HPDE6-E6E7 (cell line): ENCODE data around the gene TMUB1.

Experiments
- DNase-seq: peaks from one replicate; pipeline ENCODE4 v3.0.0; 2011; ENCODE audit warnings: missing footprints; ENCODE audit errors: extremely low spot score

Gene TMUB1, protein sequence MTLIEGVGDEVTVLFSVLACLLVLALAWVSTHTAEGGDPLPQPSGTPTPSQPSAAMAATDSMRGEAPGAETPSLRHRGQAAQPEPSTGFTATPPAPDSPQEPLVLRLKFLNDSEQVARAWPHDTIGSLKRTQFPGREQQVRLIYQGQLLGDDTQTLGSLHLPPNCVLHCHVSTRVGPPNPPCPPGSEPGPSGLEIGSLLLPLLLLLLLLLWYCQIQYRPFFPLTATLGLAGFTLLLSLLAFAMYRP

DNA sequence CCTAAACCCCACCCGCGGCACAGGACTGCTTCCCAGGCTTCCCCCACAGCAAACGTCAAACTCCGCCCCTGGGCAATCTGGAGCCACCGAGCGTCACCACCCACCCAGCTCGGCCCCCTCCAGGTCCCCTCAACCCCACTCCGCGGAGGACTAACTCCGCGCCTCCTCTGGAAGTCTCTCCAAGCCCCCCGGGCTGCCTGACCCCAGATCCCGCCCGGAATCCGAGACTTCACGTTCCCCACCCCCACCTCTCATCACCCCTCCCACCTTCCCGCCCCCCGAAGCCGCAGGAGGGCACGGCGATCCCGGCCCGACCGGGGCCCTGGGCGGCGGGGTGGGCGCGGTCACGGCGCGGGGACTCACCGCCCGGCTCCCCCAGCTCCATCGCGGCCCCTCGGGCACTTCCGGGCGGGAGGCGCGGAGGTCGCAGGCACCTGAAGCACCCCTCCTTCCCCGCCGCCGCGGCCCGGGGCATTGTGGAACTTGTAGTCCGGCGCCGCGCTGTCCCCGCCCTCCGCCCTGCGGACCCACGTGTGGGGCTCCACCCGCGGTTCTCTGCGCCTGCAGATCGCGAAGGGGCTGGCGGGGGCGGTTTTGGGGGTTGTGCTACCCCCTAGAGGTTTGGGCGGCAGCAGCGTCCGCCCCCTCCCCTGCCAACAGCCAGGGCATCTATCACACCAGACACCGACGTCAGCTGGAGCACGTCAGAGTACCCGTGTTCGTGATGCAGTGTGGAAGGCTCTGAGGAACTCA is at the start of gene TMUB1:
TMUB1 (minus strand) TSS at position 423 of the 753 bp plus-strand sequence. CDS start 930 bp downstream, outside the sequence.
- no peak for DNase-seq

DNA sequence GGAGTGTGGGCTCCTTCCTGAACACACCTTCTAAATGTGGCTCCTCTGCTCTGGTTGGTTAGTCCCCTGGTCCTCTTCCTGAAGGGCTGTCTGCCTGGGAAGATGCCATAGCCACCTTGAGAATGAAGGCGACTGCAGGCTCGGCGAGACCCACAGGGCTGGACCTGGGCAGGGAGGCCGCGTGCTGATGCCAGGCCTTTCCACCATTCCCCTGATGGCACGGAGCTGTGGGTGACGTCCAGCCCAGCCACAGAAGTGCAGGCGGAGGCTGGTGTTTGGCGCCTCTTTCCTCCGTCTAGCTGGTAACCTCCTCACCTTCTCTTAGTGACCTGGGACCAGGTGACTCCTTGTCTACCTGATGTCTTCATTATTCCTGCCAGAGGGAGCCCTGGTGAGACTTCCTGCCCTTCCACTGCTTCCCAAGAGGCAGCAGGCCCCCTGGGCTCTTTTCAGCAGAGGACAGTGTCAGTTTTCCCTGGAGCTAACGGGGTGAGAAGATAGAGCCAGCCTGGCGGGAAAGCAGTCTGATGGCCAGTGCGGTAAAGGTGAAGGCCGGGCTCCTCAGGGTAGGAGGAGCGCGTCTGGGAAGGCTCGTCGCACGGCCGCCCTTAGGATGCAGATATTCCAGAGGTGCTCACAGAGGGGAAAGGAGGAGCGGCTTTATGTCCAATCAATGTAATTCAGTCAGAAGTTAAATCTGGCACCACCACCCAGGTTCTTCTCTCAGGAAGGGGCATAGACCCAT is 49.3 kb upstream of the TMUB1 start:
- DNase-seq, result no peak

DNA sequence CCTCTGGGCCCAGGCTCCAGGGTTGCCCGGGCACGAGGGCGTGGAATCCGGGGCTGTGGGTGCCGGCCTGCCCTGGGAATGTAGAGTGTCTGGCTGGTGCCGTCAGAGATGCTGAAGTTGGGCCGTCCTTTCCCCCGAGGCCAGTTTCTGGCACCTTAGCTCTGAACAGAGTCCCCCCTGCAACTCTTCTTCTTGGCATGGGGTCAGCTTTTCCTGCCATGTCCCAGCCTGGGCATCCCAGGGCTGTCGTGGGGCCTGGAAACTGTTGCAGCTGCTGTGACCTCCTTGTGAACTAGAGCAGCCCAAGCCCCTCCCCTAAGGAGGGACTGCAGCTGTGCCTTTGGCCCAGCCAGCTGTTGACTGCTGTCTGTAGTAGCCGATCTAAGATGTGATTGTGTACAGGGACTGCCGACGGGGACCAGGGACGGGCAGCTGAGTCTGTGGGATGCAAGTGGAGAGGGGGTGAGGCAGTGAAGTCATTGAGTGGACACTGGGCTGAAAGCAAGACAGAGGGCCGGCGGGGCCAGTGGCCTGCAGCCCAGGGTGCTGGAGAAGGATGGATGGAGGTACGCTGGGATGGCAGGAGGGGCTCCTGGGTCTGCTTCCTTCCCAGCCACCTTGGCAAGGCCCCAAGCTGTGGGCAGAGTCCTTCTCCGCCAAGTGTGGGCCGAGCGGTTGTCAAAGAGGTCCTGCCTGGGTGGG is 48.5 kb upstream of the TMUB1 start:
- no peak for DNase-seq

DNA sequence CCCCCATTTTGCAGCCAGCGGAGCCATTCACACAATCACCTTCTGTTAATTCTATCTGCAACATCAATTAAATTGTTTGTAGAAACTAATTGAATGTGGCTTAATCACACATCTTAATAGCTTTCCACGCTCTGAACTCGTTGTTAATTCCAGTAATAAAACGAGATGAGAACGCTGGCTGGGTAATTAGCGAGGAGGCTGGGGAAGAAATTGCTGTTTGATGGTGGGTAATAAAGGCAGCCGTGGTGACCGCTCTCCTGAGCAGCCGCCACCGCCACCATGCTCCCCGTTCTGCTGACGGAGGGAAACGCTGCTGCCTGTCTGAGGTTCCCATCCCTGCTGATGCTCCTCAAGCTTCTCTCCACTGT is 47.9 kb upstream of the TMUB1 start:
- no peak for DNase-seq

DNA sequence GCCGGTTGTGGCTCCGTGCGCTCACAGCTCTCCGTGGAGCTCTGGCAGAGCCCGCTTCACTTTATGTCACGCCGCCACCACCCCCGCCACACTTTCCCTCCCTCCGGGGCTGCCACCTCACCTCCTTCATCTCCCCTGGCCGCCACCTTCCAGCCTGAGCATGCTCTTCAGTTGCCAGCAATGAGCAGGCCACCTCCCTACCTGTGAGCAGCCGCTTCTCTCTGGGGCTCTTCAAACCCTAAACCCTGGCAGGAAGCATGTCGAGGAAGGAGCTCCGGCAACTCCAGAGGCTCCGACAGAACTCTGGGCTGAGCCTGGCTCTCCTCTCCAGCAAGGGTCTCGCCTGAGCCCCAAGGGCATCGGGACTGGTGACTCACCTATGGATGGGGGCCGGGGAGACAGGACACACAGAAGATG is 47.5 kb upstream of the TMUB1 start:
- no peak for DNase-seq

DNA sequence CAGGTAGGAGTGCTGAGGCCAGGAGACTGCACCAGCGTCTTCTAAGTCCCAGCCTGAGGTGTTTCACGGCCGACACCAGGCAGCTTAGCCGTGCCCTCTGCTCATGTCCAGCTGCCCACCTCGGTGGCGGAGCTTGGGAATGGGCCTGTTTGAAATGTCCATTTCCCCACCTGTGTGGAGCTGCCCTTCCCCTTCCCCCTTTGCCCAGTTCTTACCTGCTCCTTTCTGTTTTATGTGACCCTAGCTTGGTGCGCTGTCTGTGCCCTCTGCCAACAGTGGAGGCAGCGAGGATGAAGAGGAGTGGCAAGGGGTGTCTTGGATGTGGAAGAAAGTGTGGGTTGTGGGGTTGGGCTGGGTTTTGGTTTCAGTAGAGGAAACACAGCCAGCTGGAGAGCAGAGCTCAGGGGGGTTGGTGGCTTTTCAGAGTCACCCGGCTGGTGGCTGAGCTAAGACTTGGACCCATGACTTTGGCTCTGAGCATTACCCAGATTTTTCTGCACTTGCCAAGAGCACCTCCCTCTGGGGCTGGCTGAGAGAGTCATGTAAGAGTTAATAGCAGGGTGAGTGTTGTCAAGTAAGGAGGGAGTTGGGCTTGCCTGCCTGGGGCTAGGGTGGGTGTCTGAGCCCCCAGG is 46.8 kb upstream of the TMUB1 start:
- no peak for DNase-seq

DNA sequence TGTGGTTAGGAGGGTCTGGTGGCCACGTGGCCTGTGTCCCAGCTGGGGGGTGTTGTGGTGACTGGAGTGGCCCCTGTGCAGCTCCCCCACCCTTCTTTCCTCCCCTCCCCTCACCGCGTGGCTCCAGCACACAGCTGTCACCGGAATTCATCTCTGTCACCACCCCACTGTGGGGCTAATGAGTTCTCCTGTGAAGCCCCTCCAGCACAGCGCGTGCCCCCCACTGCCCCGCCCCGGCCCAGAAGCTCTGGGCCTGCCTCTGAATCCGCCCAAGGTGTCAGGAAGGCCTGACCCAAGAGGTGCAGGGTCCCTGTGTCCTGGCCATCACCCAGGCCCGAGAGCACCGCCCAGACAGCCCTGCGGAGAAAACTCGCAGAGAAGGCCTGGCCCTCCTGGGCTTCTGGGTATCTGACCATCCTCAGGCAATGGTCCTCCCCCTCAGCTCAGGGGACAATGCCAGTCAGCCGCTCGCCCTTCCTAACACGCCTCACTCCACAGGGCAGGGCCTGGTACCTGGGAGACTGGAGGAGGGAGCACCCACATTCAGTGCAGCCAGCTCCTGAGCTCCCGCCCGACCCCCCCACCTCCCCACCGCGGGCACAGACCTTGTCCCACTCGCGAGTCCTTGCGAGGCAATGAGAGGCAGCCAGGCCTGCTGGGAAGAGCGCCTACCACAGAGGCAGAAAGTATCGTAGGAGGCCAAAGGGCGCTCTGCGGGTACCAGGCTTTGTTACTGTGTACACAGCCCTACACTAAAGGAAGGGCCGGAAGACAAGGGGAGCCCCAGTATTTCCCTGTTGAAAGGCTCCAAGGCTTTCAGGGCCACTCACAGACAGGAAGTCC is 46.0 kb upstream of the TMUB1 start:
- no peak for DNase-seq

DNA sequence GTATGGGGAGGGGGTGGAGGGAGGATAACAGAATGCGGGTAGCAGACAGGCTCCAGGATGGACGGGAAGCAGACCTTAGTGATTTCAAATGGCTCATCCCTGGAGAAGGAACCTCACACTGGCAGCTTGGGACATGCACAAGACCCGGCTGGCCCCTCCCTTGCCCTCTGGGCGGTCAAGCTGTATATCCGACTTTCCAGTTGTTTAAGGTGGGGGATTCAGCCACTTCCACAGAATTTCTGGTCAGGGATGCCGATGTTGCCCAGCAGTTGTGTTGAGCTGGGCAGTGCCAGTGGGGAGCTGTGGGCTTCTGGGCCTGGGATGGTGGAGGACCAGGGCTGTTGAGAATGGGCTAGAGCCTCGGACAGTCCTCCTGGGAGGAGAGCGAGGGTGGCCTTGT is 45.4 kb upstream of the TMUB1 start:
- no peak for DNase-seq

DNA sequence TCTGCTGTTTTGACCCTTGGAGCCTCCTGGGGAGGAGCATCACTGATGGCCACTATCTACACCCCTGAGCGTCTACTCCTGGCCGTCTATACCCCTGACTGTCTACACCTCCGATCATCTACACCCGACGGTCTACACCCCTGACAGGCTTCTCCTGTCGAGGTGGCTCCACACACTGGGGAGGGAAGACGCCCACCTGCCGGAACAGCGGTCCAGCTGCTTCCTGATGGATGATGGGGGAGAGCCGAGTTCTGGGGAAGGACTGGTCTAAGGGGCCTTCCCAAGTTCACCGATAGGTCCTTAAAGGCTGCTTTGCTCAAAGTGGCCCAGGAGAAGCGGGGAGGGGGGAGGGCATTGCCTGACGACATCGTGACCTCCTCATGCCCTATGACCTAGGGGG is 44.9 kb upstream of the TMUB1 start:
- DNase-seq, result no peak

DNA sequence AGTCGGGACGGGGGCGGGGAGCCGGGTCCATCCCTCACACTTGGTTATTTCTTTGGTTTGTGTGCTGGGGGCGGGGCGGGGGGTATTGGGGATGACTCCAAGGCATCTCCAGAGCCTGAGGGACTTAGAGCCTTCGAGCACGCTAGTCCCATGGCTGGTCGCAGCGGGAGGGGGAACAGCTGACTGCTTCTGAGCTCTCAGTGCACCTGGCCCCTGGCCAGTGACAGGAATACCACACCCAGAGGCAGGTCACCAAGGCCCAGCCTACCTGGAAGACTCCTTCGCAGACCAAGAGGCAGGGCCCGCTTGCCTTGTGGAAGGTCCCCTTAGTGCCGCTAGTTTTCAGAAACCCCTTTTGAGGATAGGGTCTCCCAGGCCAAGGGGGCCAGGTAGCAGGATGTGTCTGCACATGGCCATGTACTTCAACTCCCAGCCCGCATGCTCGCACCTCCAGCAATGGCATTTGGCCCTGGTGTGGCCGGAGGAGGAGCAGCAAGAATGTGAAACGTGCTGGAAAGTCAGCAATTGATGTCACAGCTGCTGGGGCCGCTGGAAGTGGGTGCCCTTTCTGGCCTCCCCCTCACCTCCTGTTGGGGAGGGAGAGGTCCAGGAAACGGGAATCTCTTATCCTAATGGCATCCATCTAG is 43.3 kb upstream of the TMUB1 start:
- DNase-seq, result no peak

DNA sequence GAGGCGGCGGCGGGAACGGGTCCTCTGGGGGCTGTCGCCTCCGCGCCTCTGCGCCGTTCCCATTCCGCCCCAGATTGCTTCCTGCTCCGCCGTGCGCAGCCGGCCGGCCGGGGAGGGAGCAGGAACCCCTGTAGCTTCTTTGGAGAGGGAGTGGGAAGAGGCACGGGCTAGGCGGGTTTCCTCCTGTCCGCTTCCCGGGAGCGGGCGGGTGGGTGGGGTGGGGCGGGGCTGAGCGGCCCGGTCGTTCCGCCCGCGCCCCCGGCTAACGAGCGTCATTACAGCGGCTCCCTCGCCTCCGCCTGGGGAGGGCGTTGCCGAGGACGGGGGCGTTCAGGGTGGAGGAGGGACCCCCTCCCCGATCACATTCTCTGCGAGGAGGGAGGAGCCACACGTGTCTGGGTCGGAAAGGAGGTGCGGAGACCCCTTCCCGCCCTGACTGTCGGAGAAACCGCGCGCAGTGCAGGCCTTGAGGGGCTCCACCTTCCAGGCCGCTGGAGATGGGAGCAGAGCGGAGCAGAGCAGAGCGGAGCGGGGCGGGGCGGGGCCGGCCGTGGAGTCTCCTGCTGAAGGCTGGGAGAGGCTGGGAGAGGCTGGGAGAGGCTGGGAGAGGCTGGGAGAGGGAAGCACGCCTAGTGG is 42.7 kb upstream of the TMUB1 start:
- DNase-seq, result no peak

DNA sequence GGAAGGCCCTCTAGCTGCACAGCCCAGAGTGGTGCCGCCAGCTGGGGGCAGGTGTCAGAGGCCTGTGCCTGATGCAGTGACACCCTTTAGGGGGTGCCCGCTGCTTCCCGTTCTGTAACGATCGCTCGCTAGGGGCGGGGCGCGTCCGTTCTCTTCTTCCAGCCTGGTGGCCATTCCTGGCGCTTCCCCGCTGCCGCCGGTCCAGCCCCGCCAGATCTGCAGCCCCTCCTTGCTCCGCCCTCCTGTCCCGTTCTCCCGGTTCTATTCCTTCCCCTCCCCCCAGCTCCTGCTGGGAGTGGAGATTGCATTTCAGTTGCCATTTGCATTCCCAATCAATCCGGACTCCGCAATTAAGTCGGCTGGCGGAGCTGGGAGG is 42.2 kb upstream of the TMUB1 start:
- DNase-seq, result no peak

DNA sequence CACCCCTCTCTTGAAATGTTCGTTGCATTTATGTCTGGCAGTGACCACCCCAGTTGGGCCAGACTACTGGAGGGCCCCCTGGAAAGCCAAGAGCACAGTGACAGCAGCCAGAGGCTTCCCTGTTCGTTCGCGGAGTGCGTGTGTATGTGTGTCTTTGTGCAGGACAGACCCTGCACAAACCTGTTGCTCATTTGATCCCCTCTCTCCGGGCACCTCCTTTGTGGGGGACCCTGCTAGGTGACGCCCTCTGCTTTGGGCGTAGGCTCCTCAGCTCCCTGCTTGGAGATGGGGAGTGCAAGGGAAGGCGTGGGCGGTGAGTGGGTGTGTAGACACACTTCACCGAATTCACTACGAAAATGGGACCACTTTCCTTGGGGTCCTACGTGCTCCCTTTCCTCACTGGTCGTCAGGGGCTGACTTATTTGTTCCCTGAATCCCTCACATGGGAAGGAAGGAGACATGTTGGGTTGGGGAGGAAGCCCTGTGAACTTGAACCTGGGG is 41.7 kb upstream of the TMUB1 start:
- no peak for DNase-seq

DNA sequence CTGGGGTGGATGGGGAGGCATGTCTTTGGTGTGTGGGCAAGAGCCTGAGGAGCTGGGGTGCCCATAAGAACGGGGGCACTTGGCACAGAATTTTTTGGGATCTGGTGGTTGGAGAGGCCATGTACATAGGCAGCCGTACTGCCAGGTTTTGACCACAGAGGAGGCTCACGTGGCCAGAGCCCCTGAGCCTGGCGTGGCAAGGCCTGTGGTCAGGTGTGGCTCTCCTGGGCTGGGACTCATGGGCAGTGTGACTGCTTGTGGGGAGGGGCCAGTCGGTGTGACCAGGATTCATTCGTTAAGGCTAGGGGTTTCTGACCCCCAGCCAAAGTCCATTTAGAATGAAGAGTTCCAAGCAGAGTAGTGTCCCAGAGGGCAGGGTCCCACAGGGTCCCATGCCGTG is 41.2 kb upstream of the TMUB1 start:
- DNase-seq, result no peak

DNA sequence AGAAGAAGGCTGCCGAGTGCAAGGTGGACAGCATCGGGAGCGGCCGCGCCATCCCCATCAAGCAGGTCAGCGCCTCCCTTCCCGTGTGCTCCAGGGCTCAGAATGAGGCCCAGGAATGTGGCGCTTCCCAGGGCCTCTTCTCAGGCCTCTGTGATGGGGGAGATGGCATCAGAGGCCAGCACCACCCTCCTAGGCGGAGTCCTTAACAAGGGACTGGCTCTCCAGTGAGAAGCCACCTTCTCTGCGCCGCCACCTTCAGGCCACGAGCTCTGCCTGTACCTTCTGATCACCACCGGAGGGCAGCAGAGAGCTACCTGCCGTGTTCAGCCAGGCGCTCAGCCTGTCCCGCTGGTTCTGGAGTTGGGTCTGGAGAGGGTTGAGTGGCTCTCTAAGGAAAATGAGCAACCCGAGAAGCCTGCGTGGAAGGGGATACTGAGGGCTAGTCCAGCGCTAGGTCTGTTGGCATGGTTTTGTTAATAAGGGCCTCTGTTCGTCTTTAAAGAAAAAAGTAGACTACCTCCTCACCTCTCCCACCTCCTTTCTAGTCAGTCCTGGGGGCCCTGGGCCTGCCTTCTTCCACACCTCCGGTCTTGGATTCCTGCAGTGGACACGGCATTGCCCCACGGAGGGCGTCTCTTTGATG is 40.6 kb upstream of the TMUB1 start:
- DNase-seq, result peak; percentile 87

DNA sequence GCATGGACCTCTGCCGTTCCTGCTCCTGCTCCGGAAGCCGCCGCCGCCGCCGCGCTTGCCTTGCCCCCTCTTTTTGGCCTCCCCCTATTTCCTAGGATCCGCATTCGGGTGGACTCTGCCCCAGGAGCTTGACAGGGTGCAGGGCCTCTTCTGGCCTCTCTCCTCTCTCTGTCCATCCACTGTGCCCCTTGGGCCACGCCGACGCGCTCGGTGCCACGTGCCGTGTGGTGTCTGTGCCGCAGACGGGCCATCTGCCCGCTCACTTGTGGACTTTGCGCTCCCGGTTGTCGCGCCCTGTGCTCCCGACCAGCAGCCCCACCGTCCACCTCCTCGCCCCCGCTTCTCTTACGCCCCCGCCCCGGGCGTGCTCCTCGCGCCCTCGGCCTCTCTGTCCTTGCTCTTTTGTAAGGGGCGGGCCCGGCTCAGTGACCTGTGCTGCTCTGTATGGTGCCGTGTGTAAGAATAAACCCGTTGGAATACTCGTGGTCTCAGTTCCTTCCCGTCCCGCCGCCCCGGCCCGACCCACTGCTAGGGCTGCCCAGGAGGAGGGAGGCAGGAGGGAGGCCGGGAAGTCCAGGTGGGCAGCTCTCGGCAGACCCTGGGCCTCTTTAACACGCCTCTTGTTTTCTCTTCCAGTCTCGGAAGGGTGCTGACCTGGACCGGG is 40.0 kb upstream of the TMUB1 start:
- no peak for DNase-seq

DNA sequence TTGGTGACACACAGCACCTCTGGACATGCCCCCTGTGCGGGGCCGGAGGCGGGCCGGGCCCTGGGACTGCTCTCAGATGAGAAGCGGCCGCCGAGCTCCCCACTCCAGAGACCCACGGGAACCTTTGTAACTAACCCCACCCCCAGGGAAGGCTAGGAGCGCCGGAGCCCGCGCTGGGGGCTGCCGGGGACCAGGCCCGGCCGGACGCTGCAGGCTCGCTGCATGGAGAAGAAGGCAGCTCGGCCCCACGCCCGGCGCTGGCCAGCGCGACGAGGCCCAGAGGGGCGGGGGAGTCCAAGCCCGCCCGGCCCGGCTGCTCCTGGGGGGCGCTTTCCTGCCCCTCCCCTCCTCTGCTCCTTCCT is 39.5 kb upstream of the TMUB1 start:
- DNase-seq, result no peak

DNA sequence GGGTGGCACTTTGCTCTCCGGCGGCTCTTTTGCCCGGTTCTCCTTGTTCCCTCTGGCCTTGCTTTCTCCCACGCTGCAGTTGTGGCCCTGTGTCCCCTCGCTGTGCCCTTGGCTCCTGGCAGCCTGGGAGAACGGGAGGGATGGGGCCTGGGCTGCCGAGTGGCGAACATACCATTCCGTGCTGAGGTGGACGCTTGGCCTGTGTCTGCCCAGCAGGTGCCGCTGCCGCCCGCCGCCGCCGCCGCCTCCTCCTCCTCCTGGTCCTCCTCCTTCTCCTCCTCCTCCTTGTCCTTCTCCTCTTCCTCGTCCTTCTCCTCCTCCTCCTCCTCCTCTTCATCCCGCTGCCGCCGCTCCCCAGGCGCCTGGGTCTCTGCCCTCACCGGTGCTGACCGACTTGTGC is 39.0 kb upstream of the TMUB1 start:
- DNase-seq, result no peak
